ENCODE measurements around the gene SLC6A14. TPM values are rescaled to one million over a fixed set of nuclear protein-coding genes. Genes with fewer than 3 reads are reported as not detected.

Gene SLC6A14
- total RNA-seq (2014; rRNA removed; shearing (Covaris generic)) = not detected in 2 replicates
- polyA plus RNA-seq (2015; cell fraction: cytosol; rRNA removed) = not detected in 2 replicates
- polyA plus RNA-seq (2015; cell fraction: nucleus; rRNA removed) = not detected in 2 replicates

- no peak for DNase-seq (ENCODE audit: low read depth, low spot score)
- in situ Hi-C loops (cut with HindIII; ENCODE audit: low pct_unique_long_range_greater_than_20kb, low sequenced_read_pairs) = no loop called here
Measured at GRCh38 chrX:116436358-116436816, at the start of gene SLC6A14. Gene SLC6A14 (plus strand): TSS chrX:116436606. CDS start chrX:116436710, 104 bp downstream.

GRCh38 chrX:116395752-116396151 is 40.7 kb upstream of the SLC6A14 start:
- DNase-seq (ENCODE audit: low read depth, low spot score) = no peak
- in situ Hi-C loops (cut with HindIII; ENCODE audit: low pct_unique_long_range_greater_than_20kb, low sequenced_read_pairs) = no loop called here

- in situ Hi-C loops (cut with HindIII; ENCODE audit: low pct_unique_long_range_greater_than_20kb, low sequenced_read_pairs) = no loop called here
- DNase-seq (ENCODE audit: low read depth, low spot score) = no peak
Measured at GRCh38 chrX:116399681-116400080, 36.7 kb upstream of the SLC6A14 start.

DNA sequence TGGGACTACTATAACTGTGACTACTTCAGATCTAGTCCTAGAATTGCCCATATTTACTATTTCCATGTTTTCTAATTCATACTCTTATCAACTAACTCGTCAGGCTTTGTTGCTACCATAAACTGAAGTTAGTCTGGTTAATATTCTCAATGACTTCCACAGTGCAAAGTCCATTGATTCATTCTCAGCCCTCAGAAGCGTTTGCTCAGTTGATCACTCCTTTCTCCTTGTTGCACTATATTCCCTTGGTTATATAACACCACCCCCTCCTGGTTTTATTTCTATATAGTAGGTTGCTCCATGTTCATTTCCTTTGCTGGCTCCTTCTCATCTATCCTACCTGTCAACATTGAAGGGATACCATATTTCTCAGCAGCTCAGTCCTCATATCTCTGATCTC is 27.2 kb upstream of the SLC6A14 start:
- DNase-seq (ENCODE audit: low read depth, low spot score) = no peak
- in situ Hi-C loops (cut with HindIII; ENCODE audit: low pct_unique_long_range_greater_than_20kb, low sequenced_read_pairs) = no loop called here

- DNase-seq (ENCODE audit: low read depth, low spot score) = no peak
- in situ Hi-C loops (cut with HindIII; ENCODE audit: low pct_unique_long_range_greater_than_20kb, low sequenced_read_pairs) = no loop called here
Measured at GRCh38 chrX:116413273-116413672, 23.1 kb upstream of the SLC6A14 start.

GRCh38 chrX:116417214-116417613 is 19.2 kb upstream of the SLC6A14 start:
- no peak for DNase-seq (ENCODE audit: low read depth, low spot score)
- in situ Hi-C loops (cut with HindIII; ENCODE audit: low pct_unique_long_range_greater_than_20kb, low sequenced_read_pairs) = no loop called here

- no peak for DNase-seq (ENCODE audit: low read depth, low spot score)
- in situ Hi-C loops (cut with HindIII; ENCODE audit: low pct_unique_long_range_greater_than_20kb, low sequenced_read_pairs) = no loop called here
Measured at GRCh38 chrX:116417968-116418367, 18.4 kb upstream of the SLC6A14 start.

- in situ Hi-C loops (cut with HindIII; ENCODE audit: low pct_unique_long_range_greater_than_20kb, low sequenced_read_pairs) = no loop called here
- no peak for DNase-seq (ENCODE audit: low read depth, low spot score)
Measured at GRCh38 chrX:116427978-116428377, 8.4 kb upstream of the SLC6A14 start.

GRCh38 chrX:116435597-116435996 is 809 bp upstream of the SLC6A14 start:
- in situ Hi-C loops (cut with HindIII; ENCODE audit: low pct_unique_long_range_greater_than_20kb, low sequenced_read_pairs) = no loop called here

DNA sequence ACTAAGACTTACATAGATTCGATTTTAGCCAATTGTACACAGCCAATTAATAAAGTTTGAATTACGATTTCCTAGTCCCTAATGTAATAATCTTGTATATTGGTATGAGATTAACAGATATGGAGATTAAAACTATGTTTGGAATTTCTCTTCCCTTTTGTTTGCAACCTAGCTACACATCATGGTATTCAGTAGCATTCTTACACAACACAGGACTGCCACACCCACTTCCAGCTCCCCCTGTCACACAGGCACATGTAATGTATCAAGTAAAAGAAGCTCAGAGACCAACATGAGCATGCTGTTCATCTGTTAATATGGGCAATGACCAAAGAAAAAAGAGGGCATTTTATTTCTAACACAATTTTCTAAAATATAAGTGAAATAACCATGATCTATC is 12.8 kb downstream of the SLC6A14 start:
- DNase-seq (ENCODE audit: low read depth, low spot score) = no peak
- in situ Hi-C loops (cut with HindIII; ENCODE audit: low pct_unique_long_range_greater_than_20kb, low sequenced_read_pairs) = no loop called here

More at GRCh38 chrX:116435597-116435996, 809 bp upstream of the SLC6A14 start:
- no peak for DNase-seq (ENCODE audit: low read depth, low spot score)

DNA sequence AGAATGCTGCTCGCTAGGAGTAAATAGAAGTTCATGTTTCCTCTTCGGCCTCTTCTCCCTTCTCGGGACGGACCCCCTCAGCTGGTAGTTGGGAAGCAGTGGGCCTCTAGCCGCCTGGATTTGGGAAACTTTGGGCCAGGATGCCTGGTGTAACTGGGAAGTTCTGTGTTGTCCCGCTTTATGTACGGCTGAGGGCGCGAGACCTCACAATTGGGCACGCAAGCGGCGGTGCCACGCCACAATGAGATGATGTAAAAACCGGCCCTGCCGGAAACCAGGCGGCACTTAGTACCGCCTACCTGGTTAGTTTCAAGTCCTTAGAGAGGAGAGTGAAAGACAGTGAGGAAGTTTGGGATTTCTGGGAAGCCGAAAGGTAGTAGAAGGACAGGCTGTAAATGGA is 26.4 kb downstream of the SLC6A14 start, which contains the start of gene CT83:
Gene CT83 (minus strand): TSS at position 155 of the 400 bp plus-strand sequence. CDS start 120 bp downstream, at position 35.
- in situ Hi-C loops (cut with HindIII; ENCODE audit: low pct_unique_long_range_greater_than_20kb, low sequenced_read_pairs) = no loop called here
- peak; percentile 1 for DNase-seq (ENCODE audit: low read depth, low spot score)

DNA sequence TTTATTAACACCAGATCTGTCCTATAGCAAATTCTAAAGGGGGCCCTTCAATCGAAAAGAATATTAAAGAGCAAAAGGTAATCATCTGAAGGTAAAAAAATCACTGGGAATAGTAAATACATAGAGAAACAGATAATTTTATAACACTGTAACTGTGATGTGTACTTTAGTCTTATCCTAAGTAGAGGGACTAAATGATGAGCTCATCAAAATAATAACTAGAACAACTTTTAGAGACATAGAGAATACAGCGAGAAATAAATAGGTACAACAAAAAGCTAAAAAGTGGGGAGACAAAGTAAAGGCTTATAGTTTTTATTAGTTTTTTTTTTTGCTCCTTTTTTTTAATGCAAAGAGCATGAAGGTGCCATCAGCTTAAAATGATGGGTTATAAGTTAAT is 43.7 kb downstream of the SLC6A14 start:
- DNase-seq (ENCODE audit: low read depth, low spot score) = no peak
- in situ Hi-C loops (cut with HindIII; ENCODE audit: low pct_unique_long_range_greater_than_20kb, low sequenced_read_pairs) = no loop called here

DNA sequence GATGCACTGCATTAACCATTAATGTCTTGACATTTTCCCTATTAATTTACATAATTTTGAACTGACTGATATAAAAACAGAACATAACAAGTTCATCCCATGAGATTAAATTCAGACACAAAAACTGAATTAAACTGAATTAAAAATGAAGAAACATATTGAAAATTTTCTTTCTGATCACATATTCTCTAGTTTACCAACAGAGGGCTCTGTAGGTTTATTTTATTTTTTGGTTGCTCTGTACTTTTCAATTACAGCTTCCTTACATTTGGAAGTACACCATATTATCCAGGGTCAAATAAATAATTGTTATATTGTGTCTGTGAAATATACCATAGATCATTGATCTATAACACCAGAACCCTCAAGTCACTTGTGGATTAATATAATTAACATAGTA is 53.7 kb downstream of the SLC6A14 start:
- in situ Hi-C loops (cut with HindIII; ENCODE audit: low pct_unique_long_range_greater_than_20kb, low sequenced_read_pairs) = no loop called here
- peak; percentile 19 for DNase-seq (ENCODE audit: low read depth, low spot score)

- in situ Hi-C loops (cut with HindIII; ENCODE audit: low pct_unique_long_range_greater_than_20kb, low sequenced_read_pairs) = no loop called here
- DNase-seq (ENCODE audit: low read depth, low spot score) = no peak
Measured at GRCh38 chrX:116493271-116493670, 56.9 kb downstream of the SLC6A14 start.

GRCh38 chrX:116499780-116500179 is 63.4 kb downstream of the SLC6A14 start:
- in situ Hi-C loops (cut with HindIII; ENCODE audit: low pct_unique_long_range_greater_than_20kb, low sequenced_read_pairs) = no loop called here

More at GRCh38 chrX:116499780-116500179, 63.4 kb downstream of the SLC6A14 start:
- no peak for DNase-seq (ENCODE audit: low read depth, low spot score)

Small RNA genes lying within 50 kb of the gene (small RNA-seq; reads per million reads assigned to genes)
- gene RNU6-154P = 0 to 0.05 reads per million in 2 experiments

Other genes with a start within 250 kb of the SLC6A14 start
- 0.83 and 1.8 TPM in 2 replicates for gene CT83, start 26.4 kb downstream of the SLC6A14 start, total RNA-seq (2014; rRNA removed; shearing (Covaris generic))